A549 treated with ZK216348 at 1 μM for 4 hours (cell line): ENCODE data around the gene ZNF726. TPM values are rescaled to one million over a fixed set of nuclear protein-coding genes. Genes with fewer than 3 reads are reported as not detected.

ENCODE experiments used
- total RNA-seq: library from RNA; stranded (reverse); fragments of 200-300 nt; extraction: Qiagen RNA extraction; gene quantifications from 5 replicates; pipeline ENCODE4 v1.2.3, GENCODE V29; 2022; ENCODE audit warnings: low read depth

ZNF726 gene
- total RNA-seq, result 0.43 to 0.82 TPM (median 0.48 TPM) in 5 replicates

GRCh38 chr19:23914402-23915286, at the start of gene ZNF726:
ZNF726 (plus strand) TSS chr19:23914886; CDS start chr19:23914995, 109 bp downstream.

Other genes with a start within 250 kb of the ZNF726 start
- 2.5 to 5.5 TPM (median 4.0 TPM) in 5 replicates for gene ZNF675, start 227.7 kb upstream of the ZNF726 start, total RNA-seq
- not detected in 5 replicates for gene ZNF681, start 156.0 kb upstream of the ZNF726 start, total RNA-seq
- gene ZNF254, start 172.3 kb downstream of the ZNF726 start, total RNA-seq, result 5.7 to 8.5 TPM (median 6.6 TPM) in 5 replicates